ENCODE data around the gene UGGT2.
"Not testable (repeated sequence)": the region's sequence is repeated elsewhere in the genome, so short reads cannot be mapped to it uniquely, and the experiment has no call there.

Gene UGGT2

DNA sequence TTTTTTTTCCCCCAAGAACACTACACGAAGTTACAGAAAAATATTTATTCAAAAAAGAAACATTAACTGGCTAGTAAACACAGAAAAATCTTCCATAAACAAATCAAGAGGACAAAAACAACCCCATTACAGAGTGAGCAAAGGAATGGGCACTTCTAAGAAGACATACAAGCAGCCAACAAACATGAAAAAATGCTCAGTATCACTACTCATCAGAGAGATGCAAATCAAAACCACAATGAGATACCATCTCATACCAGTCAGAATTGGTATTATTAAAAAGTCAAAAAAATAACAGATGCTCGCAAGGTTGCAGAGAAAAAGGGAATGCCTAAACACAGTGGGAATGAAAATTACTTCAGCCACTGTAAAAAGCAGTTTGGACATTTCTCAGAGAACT, 131.7 kb downstream of the UGGT2 start:
- FAIRE-seq (no peak), DNase-seq (ENCODE audit: extremely low spot score, insufficient read length, low read depth) (no peak)

- no peak for FAIRE-seq
Measured at GRCh38 chr13:95920485-95920884, 132.7 kb downstream of the UGGT2 start.

GRCh38 chr13:95918860-95919259, 134.3 kb downstream of the UGGT2 start:
- DNase-seq (ENCODE audit: extremely low spot score, insufficient read length, low read depth) (no peak), FAIRE-seq (no peak)

More at GRCh38 chr13:95920485-95920884, 132.7 kb downstream of the UGGT2 start:
- no peak for DNase-seq (ENCODE audit: extremely low spot score, insufficient read length, low read depth)

DNA sequence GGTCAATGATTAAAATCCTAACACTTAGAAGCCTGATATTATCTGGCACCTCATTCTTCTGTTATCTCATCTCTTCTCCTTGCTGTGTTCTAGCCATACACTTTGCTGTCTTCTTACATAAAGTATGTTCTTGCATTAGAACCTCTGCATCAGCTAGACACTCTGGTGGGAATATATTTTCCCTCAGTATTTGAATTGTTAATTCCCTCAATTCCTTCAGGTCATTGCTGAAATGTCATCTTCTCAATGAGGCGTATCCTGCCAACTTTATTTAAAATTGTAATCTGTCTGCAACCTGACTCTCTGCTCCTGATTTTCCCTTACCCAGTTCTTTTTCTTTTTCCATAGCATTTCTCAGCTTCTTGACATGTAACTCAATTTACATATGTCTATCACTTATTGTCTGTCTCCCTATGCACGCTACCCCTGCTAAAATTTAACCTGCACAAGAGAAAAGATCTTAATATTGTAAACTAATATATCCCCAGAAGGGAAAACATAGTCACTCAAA, 138.2 kb downstream of the UGGT2 start:
- DNase-seq (ENCODE audit: extremely low spot score, insufficient read length, low read depth) (no peak), FAIRE-seq (no peak)

DNA sequence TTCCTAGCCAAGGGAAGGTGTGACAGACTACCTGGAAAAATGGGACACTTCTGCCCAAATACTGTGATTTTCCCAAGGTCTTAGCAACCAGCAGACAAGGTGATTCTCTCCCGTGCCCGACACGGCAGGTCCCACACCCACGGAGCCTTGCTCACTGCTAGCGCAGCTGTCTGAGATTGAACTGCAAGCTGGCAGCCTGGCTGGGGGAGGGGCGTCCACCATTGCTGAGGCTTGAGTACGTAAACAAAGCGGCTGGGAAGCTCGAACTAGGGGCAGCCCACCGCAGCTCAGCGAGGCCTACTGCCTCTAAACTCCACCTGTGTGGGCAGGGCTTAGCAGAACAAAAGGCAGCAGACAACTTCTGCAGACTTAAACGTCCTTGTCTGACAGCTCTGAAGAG, 146.2 kb downstream of the UGGT2 start:
- DNase-seq (ENCODE audit: extremely low spot score, insufficient read length, low read depth) (no peak), FAIRE-seq (no peak)

- FAIRE-seq, result no peak
- DNase-seq (ENCODE audit: extremely low spot score, insufficient read length, low read depth), result no peak
Measured at GRCh38 chr13:95903569-95903968, 149.6 kb downstream of the UGGT2 start.

- FAIRE-seq, result no peak
- DNase-seq (ENCODE audit: extremely low spot score, insufficient read length, low read depth), result no peak
Measured at GRCh38 chr13:95902741-95903140, 150.5 kb downstream of the UGGT2 start.

DNA sequence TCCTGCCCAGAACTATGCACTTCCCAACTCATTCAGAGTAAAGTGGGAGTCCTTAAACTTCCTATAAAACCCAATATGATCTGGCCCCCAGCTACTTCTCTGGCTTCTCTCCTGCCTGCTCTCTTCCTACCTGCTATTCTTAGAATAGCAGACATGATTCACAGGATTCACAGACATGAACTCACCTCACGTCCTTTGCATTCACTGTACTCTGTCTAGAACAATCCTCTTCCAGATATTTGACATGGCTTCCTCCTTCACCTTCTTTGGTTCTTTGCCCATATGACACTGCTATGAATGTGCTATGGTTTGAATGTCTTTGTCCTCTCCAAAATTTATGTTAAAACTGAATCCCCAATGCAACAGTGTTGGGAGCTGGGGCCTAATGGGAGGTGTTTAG, 154.9 kb downstream of the UGGT2 start:
- DNase-seq (ENCODE audit: extremely low spot score, insufficient read length, low read depth), result no peak

GRCh38 chr13:95896301-95896700, 156.9 kb downstream of the UGGT2 start:
- DNase-seq (ENCODE audit: extremely low spot score, insufficient read length, low read depth) (no peak), FAIRE-seq (no peak)

More for the DNA sequence above, 154.9 kb downstream of the UGGT2 start:
- no peak for FAIRE-seq

GRCh38 chr13:95893861-95894260, 159.3 kb downstream of the UGGT2 start:
- FAIRE-seq (no peak), DNase-seq (ENCODE audit: extremely low spot score, insufficient read length, low read depth) (no peak)

- FAIRE-seq (no peak), DNase-seq (ENCODE audit: extremely low spot score, insufficient read length, low read depth) (no peak)
Measured at GRCh38 chr13:95882121-95882520, 171.1 kb downstream of the UGGT2 start.

DNA sequence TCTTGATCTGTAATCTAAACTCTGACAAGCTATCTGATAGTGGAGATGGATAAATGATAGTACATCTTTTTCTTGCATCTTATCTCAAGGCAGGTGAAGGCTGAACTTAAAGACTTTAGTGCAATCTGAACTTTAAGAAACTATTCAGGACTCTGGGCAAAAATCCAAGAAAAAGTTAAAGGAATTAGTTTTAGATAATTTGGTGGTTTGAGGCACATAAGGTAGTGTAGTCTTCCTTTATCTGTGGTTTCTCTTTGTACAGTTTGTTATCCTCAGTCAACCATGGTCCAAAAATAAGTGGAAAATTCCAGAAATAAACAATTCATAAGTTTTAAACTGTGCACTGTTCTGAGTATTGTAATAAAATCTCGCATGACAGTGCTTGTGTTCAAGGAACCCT, 172.9 kb downstream of the UGGT2 start:
- FAIRE-seq (no peak), DNase-seq (ENCODE audit: extremely low spot score, insufficient read length, low read depth) (no peak)

GRCh38 chr13:95874286-95874685, 178.9 kb downstream of the UGGT2 start:
- no peak for FAIRE-seq

GRCh38 chr13:95870421-95870820, 182.8 kb downstream of the UGGT2 start:
- no peak for DNase-seq (ENCODE audit: extremely low spot score, insufficient read length, low read depth)
- FAIRE-seq, result no peak

More at GRCh38 chr13:95874286-95874685, 178.9 kb downstream of the UGGT2 start:
- no peak for DNase-seq (ENCODE audit: extremely low spot score, insufficient read length, low read depth)

DNA sequence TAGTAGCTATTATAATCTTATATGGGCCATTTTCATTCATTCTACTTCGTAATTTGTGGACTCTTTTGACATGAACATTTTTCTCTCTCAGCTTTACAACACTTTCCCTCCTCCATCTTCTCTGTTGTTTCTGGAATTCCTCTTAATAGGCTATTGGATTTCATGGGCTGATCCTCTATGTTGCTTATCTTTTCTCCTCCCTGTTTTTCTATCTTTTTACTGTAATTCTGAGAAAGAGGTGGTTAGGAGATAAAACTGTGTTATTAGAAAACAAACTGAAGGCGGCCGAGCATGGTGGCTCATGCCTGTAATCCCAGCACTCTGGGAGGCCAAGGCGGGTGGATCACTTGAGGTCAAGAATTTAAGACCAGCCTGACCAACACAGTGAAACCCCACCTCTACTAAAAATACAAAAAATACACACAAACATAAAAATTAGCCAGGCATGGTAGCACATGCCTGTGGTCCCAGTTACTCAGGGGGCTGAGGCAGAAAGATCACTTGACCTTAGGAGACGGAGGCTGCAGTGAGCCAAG, 188.1 kb downstream of the UGGT2 start:
- DNase-seq (ENCODE audit: extremely low spot score, insufficient read length, low read depth) (no peak), FAIRE-seq (no peak)

- FAIRE-seq, result no peak
- no peak for DNase-seq (ENCODE audit: extremely low spot score, insufficient read length, low read depth)
Measured at GRCh38 chr13:95862408-95862807, 190.8 kb downstream of the UGGT2 start.

DNA sequence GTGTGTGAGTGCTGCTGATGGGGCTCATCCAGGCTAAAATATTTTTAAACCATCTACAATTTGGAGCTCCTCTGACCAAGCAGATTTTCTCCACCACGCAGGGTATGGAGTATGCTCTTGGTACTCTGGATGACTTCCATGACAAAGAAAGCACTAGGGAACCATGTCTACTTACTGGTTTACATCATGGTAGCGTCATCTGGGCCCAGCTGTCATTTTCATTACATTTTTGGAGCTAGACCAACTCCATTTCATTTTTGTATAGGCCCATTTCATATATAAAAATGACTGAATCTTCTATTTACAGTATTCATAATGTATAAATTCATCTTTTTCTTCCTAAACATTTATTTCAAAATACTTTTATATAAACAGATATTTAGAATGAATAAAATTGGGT, 191.9 kb downstream of the UGGT2 start:
- FAIRE-seq (no peak), DNase-seq (ENCODE audit: extremely low spot score, insufficient read length, low read depth) (no peak)

- no peak for DNase-seq (ENCODE audit: extremely low spot score, insufficient read length, low read depth)
- no peak for FAIRE-seq
Measured at GRCh38 chr13:95858286-95859075, 194.7 kb downstream of the UGGT2 start.

- FAIRE-seq; DNase-seq (ENCODE audit: extremely low spot score, insufficient read length, low read depth): not testable (repeated sequence)
Measured at GRCh38 chr13:95845656-95846055, 207.5 kb downstream of the UGGT2 start.

DNA sequence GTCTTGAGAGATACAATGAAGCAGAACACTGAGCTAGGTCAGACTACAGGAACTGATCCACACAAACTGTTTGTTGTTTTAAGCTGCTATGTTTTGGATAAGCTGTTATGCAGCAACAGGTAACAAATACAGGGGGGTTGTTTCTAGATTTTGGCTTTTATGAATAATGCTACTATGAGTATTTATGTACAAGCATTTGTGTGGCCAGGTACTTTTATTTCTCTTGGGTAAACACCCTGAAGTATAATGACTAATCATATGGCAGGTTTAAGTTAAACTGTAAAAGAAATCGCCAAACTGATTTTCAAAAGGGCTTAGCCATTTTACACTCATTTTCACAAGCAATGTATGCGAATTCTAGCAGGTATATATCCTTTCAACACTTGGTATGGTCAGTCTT, 210.3 kb downstream of the UGGT2 start:
- DNase-seq (ENCODE audit: extremely low spot score, insufficient read length, low read depth) (no peak), FAIRE-seq (no peak)

DNA sequence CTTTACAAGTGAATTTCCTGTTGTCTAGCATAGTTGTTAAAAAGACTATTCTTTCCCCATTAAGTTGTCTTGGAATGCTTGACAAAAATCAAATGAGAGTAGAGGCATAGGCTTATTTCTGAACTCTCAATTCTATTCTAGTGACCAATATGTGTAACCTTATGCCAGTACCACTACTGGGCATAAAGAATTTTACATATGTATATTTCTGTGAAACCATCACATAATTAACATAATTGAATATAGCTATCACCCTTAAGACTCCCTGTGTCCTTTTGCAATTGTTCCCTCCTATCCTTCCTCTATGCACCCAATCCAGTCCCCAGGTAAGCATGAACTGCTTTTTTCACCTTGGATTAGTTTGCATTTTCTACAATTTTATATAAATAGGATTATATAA, 211.3 kb downstream of the UGGT2 start:
- no peak for FAIRE-seq
- no peak for DNase-seq (ENCODE audit: extremely low spot score, insufficient read length, low read depth)
